ENCODE results near the gene GPRC5D.

GPRC5D gene

GRCh38 chr12:12979126-12979525, 27.2 kb upstream of the GPRC5D start:
- FAIRE-seq: no peak

GRCh38 chr12:12977231-12977630, 25.3 kb upstream of the GPRC5D start:
- FAIRE-seq: no peak

- FAIRE-seq: no peak
These were observed 24.4 kb upstream of the GPRC5D start for GRCh38 chr12:12976366-12976765.

- FAIRE-seq: no peak
These were observed 23.5 kb upstream of the GPRC5D start for GRCh38 chr12:12975322-12976077.

- no peak for FAIRE-seq
These were observed 22.2 kb upstream of the GPRC5D start for GRCh38 chr12:12974211-12974610.

- no peak for FAIRE-seq
These were observed 21.0 kb upstream of the GPRC5D start for GRCh38 chr12:12973019-12973418.

- FAIRE-seq: no peak
These were observed 13.9 kb upstream of the GPRC5D start for GRCh38 chr12:12965836-12966235.

- no peak for FAIRE-seq
These were observed 12.3 kb upstream of the GPRC5D start for GRCh38 chr12:12964255-12964654.

- no peak for FAIRE-seq
These were observed 8.8 kb upstream of the GPRC5D start for GRCh38 chr12:12960639-12961209.

GRCh38 chr12:12958886-12959285, 6.9 kb upstream of the GPRC5D start:
- no peak for FAIRE-seq

GRCh38 chr12:12954878-12955625, 3.1 kb upstream of the GPRC5D start:
- FAIRE-seq: no peak

- FAIRE-seq: no peak
These were observed 2.4 kb upstream of the GPRC5D start for GRCh38 chr12:12954356-12954755.

- FAIRE-seq: no peak
These were observed 466 bp downstream of the GPRC5D start for GRCh38 chr12:12951504-12951903.

- FAIRE-seq: no peak
These were observed 4.1 kb downstream of the GPRC5D start for GRCh38 chr12:12947902-12948301.

GRCh38 chr12:12946686-12947355, 5.1 kb downstream of the GPRC5D start:
- FAIRE-seq: no peak

GRCh38 chr12:12945591-12945990, 6.4 kb downstream of the GPRC5D start:
- FAIRE-seq: no peak

- FAIRE-seq: no peak
These were observed 8.2 kb downstream of the GPRC5D start for GRCh38 chr12:12943586-12944260.

- FAIRE-seq: no peak
These were observed 10.3 kb downstream of the GPRC5D start for GRCh38 chr12:12941450-12942350.

- no peak for FAIRE-seq
These were observed 12.1 kb downstream of the GPRC5D start for GRCh38 chr12:12939888-12940287.

- no peak for FAIRE-seq
These were observed 13.4 kb downstream of the GPRC5D start for GRCh38 chr12:12938541-12938940.

- no peak for FAIRE-seq
These were observed 14.9 kb downstream of the GPRC5D start for GRCh38 chr12:12936983-12937491.
